Measurements from ENCODE around the gene UNC79.

DNA sequence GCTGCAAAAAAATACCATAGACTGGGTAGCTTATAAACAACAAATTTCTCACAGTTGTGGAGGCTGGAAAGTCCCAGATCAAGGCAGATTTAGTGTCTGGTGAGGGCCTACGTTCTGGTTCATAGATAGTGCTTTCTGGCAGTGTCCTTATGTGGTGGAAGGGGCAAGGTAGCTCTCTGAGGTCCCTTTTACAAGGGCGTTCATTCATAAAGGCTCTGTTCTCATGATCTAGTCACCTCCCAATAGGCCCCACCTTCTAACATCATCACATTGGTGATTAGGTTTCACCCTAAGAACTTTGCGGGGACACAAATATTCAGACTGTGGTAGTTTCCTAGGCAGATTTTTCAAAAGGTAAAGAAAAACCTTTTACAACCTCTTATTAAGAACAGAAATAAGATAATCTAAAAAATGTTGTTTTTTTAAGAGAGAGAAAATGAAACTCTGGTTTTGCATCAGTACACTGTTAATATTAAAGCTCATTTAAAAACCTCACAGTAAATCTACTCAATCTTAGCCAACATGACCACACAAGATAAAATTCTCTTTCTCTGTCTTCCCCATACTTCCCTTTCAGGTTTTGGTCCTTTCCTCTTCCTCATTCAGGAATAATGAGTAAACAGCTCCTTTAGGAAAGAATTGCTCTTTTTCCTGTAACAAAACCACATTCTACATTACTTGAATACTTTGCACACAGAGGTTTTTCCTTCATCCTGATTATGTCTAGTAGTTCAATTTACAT lies 117.5 kb downstream of the UNC79 start:
- TF ChIP-seq POLR2AphosphoS5 (IDR thresholded peaks at IDR 0.05; ENCODE audit: low read depth, low read length) (no peak), POLR2A (IDR thresholded peaks at IDR 0.05; ENCODE audit: low read depth, low read length) (no peak)
